GM19467 (cell line): Measurements from ENCODE around the gene SLC25A40.
"Not testable (repeated sequence)": the region's sequence is repeated elsewhere in the genome, so short reads cannot be mapped to it uniquely, and the experiment has no call there.

Source experiments
- ATAC-seq: cut with Tn5 transposase; IDR thresholded peaks from one replicate; pipeline ENCODE4 v1.9.1; 2021; ENCODE audit warnings: mild to moderate bottlenecking, moderate library complexity; ENCODE audit not compliant: unreplicated experiment

The SLC25A40 gene, protein sequence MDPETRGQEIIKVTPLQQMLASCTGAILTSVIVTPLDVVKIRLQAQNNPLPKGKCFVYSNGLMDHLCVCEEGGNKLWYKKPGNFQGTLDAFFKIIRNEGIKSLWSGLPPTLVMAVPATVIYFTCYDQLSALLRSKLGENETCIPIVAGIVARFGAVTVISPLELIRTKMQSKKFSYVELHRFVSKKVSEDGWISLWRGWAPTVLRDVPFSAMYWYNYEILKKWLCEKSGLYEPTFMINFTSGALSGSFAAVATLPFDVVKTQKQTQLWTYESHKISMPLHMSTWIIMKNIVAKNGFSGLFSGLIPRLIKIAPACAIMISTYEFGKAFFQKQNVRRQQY

DNA sequence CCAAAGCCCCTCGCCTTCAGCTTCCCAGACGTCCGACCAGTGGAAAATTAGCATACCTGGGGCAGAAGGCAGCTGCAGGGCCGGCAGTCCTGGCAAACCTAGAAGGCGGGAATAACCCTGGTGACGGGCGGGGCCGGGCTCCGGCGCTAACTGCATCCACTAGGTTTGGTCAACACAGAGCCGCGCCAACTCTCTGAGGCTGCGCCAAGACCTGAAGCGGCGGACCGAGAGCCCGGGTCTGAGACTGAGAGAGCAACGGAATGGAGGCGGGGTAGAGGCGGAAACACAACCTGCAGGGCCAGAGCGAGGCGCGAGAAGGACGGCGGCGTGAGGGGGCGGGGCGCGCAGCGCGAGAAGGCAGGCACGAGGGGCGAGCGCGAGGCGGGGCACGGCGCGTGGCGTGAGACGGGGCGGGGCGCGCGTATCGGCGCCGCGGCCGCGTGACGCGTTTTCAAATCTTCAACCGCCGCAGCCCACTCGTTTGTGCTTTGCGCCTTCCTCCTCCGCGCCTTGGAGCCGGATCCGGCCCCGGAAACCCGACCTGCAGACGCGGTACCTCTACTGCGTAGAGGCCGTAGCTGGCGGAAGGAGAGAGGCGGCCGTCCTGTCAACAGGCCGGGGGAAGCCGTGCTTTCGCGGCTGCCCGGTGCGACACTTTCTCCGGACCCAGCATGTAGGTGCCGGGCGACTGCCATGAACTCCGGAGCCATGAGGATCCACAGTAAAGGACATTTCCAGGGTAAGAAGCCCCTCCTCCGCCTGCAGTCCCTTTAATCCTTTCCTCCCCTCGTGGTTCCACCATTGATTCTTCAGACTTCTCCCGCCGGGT, at the start of gene SLC25A40, which contains the start of gene DBF4:
SLC25A40 (minus strand) TSS at position 321 of the 829 bp plus-strand sequence. CDS start 17,633 bp downstream, outside the sequence.
DBF4 (plus strand) TSS at position 454 of the 829 bp plus-strand sequence; CDS start at position 694, 240 bp downstream.
- peak; percentile 89 for ATAC-seq

DNA sequence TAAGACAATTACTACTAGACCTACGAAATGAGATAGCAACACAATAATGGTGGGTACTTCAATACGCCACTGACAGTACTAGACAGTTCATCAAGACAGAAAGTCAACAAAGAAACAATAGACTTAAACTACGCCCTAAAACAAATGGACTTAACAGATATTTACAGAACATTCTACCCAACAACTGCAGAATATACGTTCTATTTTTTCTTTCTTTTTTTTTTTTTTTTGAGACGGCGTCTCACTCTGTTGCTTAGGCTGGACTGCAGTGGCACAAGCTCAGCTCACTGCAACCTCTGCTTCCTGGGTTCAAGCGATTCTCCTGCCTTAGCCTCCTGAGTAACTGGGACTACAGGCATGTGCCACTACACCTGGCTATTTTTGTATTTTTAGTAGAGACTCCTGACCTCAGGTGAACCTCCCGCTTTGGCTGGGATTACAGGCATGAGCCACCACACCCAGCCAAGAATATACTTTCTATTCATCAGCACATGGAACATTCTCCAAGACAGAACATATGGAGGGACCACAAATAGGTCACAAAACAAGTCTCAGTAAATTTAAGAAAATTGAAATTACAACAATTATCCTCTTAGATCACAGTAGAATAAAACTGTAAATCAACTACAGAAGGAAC, 46.7 kb upstream of the SLC25A40 start:
- ATAC-seq, result not testable (repeated sequence)

DNA sequence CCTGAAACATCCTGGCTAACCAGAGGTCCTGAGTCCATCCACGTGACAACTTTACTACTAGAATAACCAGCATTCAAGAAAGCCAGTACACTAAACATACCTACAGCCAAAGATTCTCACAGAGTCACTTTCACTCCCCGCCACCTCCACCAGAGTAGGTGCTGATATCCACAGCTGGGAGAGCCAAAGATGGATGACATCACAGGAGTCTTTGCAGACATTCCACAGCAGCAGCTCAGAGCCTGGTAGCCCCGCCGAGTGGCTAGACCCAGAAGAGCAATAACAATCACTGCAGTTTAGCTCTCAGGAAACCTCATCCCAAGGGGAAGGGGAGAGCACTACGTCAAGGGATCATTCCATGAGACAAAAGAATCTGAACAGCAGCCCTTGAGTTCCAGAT, 44.4 kb upstream of the SLC25A40 start:
- ATAC-seq, result no peak

DNA sequence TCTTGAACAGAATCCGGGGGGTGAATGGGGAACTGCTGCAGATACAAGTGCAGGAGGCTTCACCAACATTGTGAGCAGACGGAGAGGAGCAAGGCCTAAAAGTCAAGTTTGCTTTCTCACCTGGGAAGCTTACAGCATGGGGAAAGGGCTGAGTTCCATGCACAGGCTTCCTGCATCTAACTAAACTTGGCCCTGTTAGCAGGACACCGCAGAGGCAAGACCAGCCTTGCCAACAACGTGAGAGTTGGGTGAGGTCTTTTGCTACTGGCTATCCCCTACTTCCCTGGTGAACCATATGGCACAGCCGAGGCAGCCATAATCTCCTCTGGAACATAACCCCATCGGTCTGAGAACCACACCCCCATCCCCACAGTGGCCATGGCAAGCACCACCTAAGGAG, 43.7 kb upstream of the SLC25A40 start:
- ATAC-seq, result no peak

DNA sequence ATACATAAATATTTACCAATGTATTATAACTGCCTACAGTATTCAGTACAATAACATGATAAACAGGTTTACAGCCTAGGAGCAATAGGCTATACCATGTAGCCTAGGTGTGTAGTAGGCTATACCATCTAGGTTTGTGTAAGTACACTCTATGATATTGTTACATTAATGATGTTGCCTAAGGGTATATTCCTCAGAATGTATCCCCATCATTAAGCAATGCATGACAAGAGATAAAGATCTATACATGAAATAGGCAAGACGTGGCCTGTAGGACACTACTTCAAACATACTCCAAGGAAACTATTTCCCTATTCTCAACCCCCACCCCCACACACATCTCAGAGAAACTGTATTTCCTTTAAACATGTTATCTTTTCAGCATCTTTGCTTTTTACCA, 42.6 kb upstream of the SLC25A40 start:
- ATAC-seq, result no peak

DNA sequence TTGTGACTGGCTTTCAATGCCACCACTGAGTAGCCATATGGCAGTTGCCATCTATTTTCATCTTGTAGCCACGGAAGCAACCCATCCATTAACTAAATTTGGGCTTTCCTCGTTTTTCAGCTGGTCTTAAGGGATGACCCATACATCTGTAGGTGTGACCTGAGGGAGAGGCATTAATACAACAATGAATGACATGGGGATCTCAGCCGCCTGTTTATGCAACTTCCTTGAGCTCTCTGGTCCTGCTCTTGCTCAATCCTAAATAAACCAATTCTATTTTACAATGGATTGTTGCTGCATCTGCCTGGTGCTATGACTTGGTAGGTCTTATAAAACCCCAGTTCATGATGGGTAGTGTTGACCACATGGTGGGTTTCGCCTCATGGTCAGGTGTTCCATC, 36.0 kb upstream of the SLC25A40 start:
- ATAC-seq, result no peak

DNA sequence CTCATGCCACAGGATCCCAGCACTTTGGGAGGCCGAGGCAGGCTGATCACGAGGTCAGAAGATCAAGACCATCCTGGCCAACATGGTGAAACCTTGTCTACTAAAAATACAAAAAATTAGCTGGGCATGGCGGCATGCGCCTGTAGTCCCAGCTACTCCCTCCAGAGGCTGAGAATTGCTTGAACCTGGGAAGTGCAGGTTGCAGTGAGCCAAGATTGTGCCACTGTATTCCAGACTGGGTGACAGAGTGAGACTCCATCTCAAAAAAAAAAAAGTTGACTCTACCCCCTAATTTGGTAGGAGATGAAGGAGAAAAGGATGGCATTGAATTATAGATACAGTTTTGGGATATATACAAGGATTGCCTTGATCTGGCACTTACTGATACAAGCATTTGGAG, 32.7 kb upstream of the SLC25A40 start:
- not testable (repeated sequence) for ATAC-seq

DNA sequence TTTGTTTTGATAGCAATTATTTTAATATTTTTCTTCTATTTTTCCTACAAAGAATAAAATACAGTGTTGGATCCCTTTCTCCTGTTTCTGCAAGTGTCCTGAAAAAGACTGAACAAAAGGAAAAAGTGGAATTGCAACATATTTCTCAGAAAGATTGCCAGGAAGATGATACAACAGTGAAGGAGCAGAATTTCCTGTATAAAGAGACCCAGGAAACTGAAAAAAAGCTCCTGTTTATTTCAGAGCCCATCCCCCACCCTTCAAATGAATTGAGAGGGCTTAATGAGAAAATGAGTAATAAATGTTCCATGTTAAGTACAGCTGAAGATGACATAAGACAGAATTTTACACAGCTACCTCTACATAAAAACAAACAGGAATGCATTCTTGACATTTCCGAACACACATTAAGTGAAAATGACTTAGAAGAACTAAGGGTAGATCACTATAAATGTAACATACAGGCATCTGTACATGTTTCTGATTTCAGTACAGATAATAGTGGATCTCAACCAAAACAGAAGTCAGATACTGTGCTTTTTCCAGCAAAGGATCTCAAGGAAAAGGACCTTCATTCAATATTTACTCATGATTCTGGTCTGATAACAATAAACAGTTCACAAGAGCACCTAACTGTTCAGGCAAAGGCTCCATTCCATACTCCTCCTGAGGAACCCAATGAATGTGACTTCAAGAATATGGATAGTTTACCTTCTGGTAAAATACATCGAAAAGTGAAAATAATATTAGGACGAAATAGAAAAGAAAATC, 31.2 kb upstream of the SLC25A40 start:
- not testable (repeated sequence) for ATAC-seq

DNA sequence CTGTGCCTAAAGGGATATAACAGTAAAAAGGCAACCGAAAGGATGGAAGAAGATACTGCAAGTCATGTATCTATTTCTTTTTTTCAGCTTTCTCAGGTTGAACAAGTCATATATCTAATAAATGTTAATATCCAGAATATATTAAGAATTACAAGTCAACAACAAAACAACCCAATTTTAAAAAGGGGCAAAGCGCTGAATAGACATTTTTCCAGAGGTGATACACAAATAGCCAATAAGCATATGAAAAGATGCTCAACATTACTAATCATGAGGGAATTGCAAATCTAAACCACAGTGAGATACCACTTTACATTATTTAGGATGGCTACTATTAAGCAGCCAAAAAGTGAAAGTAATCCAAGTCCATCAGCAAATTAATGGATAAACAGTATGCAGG, 23.1 kb upstream of the SLC25A40 start:
- no peak for ATAC-seq

DNA sequence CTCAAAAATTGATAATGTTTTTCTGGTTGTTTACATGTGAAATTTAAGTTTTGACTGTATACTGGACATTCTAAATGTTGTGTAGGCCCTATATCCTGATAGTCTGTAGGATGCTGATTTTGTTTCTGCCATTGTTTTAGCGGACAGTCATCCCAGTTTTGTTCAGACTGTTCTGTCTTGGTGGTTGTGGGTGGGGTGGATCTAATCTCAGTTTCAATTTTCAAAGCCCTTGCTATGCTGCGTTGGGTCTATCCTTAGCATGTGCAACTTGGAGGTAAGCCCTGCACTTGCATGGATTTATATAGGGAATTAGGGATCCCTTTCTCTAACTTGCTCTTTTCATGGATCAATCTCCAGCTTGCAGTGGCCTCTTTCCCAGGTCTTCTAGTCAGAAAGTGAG, 19.2 kb upstream of the SLC25A40 start:
- no peak for ATAC-seq

DNA sequence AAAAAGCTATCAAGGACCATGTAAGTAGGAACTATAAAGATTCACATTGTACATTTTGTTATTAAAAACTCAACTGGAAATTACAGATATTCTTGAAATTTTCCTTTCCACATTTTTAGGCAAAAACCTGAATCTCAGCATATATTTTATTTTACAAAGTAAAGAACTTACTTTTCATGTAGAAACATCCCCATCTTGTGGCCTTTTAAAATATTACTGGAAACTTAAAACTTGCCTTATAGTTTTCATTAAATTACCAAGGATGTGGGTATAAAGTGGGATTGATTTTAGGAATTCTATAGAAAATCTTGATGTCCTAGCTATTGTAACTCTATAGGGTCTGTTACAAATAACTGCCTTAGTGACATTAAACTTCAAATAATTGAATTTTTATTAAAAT, 10.7 kb upstream of the SLC25A40 start:
- ATAC-seq, result no peak

DNA sequence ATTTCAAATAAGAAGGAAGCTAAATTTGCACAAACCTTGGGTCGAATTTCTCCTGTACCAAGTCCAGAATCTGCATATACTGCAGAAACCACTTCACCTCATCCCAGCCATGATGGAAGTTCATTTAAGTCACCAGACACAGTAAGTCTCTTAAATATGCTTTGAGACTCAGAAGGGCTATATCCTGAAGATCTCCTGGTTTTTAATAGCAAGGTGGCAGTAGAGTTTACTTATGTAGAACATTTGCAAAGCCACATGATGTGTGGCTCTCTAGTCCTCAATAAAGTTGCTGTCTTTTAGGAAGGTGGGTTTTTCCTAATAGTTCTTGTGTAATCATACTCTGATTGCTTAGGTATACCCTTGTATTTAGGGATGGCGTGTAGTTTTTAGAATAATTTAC, 8.9 kb upstream of the SLC25A40 start:
- no peak for ATAC-seq

DNA sequence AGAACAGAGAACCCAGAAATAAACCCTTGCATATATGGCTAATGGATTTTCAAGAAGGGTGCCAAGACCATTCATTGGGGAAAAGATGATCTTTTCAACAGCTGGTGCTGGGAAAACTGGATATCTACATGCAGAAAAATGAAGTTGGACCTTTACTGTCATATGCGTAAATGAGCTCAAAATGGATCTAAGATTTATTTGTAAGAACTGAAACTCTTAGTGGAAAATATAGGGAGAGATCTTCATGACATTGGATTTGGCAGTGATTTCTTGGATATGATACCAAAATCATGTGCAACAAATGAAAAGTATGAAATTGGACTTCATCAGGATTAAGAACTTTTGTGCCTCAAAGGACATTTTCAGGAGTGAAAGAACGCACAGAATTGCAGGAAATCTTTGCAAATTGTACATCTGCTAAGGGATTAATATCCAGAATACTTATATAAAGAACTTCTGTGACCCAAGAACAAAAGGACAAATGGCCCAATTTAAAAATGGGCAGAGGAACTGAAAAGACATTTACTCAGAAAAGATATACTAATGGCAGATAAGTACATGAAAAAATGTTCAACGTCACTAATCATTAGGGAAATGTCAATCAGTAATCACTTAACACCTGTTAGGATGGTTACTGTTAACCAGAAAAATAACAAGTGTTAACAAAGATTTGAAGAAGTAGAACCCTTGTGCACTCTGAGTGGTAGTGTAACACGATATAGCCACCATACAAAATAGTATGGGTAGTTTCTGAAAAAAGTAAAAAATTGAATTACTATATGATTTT, 6.2 kb upstream of the SLC25A40 start:
- no peak for ATAC-seq

DNA sequence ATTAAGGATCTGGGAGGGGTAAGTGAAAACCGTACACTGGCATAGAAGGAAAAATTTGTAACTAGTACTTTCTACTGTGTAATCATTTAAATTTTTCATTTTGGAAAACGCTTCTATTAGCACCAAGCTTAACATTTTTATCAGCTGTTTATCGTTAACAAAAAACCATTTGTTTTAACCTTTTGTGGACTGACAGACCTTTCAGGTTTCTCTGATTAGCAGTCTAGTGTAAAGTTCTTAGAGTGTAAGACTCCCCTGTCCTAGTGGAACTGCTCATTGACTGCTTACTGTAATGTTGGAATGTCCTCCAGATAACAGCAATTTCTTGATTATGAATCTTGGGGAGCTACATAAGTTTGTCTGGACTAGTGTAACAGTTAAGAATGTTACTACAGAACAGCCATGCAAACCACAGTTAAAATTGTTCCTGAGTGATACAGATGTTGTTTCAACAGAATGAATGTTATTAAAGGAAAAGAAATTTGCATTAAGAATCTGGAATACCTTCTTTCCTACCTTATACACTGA, 2.1 kb upstream of the SLC25A40 start:
- ATAC-seq, result no peak

DNA sequence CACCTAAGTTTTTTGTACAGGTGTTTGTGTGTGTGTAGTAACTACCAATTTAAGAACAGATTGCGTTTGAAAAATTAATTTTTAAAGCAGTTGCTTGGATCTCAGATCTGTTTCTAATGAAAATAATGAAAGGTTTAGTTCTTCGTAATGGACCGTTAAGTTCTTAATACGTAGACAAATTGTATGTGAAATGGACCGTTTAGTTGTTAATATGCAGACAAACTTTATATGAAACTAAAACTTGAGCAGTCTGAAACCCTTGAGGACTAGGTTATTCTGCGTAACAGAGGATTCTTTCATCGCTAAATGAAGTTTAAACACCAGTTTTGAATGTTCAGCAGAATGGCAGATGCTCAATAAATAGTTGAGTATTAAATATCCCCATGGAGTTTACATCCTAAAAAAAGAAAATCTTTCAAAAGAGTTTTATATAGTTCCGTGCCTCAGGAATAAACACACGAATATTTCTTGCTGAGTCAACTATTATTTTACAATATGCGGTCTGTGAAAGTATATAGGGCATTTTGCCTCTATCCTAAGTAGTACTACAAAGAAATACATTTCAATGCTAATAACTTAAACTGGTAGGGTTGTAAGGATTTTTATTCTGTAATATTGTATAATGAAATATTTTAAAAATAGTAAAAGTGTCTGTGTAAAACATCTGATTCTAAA, 1.3 kb upstream of the SLC25A40 start:
- no peak for ATAC-seq

DNA sequence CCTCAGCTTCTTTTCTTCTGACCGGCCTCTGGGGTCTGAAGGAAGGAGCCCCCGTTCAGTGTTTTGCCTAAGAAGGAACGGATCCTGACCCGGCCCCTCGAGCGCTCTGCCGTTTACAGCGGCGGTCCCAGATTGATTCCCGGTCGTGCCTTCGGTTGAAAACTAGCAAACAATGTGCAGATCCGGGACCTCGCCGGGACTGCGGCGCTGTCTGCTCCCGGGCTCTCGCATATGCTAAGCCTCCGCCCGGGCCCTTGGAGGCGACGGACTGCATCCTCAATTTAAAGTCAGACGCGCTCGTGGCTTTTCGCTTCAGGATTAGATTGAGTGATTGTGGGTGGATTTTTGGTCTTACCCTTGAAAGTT, 692 bp upstream of the SLC25A40 start:
- no peak for ATAC-seq

DNA sequence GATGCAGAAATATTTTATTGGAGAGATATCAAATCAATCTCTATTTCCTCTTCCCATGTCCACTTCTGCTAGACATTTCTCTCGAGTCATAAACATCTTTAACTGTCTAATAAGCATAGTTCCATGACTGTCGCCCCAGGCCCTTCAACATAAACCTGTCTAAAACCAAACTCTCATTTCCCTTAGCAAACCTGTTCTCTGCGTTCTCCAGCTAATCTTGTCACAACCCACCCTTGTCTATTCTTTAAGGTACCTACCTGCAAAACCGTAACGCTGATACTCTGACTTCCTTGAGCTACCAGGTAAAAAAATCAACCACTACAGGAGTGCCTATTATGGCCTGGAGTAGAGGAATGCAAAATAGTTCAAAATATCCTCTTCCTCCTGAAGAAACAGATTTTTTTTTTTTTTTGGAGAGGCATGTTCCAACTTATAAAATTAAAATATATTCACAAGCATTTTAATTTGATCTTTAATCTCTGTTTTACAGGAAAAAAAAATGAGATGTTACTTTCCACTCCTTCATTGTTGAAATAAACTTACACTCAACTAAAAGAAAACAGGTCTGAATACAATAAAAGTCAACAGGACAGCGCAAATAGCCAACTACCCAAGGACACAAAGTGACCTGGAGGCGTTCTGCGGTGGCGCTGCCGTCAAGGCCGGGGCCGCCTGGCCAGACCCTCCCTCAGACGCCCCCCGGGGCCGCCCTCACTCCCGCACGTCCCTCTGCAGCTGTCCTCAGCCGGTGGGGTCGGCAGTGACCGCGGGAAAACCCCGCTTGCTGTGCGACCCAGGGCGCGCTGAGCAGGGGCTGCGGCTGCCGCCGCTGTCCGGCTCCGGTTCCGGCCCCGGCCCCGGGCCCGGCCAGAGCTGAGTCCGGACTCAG, 765 bp downstream of the SLC25A40 start:
- ATAC-seq, result peak; percentile 15

DNA sequence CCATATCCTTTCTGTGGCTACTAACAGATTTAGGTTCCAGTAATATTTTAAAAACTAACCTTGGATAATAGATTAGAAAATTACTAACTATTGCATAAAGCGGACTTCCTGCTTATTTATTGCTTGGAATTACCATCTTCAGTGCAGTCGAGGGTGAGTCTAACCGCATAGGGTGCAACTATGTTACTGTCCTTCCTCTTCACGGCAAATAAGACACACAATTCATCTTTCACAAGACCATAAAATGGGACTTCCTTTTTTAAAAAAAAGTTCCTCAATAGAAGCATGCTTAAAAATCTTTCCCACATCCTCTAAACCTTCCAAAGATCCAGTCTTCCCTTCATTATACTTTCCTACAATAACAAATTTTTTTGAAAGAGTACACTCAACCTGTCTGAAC, 2.1 kb downstream of the SLC25A40 start:
- no peak for ATAC-seq
